Panc1 (cell line): ENCODE measurements around the gene NT5M. TPM values are rescaled to one million over a fixed set of nuclear protein-coding genes. Genes with fewer than 3 reads are reported as not detected.

Source experiments
- ATAC-seq: fragments of 200-7000 bp; cut with Tn5 transposase; 2 replicates; pipeline ENCODE4 v1.9.1; 2020; ENCODE audit warnings: mild to moderate bottlenecking, moderate library complexity
- BruUV-seq: library from RNA; stranded (reverse); fragments of 400-500 nt; replicated peaks from 2 replicates; lab custom pipeline; 2021; lab: Mats Ljungman, UMichigan
- CTCF ChIA-PET: fragments of 300-600 bp; sonication (Branson Sonifier 250); formaldehyde crosslinking; loops from one replicate; lab custom pipeline; 2022; ENCODE audit warnings: antibody characterized with exemption; lab: Charles Lee
- POLR2A ChIA-PET: fragments of 300-600 bp; sonication (Branson Sonifier 250); formaldehyde crosslinking; loops from one replicate; lab custom pipeline; 2022; ENCODE audit warnings: antibody characterized with exemption; lab: Charles Lee
- DNase-seq: peaks from one replicate; pipeline ENCODE4 v3.0.0-alpha.2; 2010; ENCODE audit warnings: low read depth, low spot score
- H3K27ac ChIP-seq: 2 replicates; pipeline ENCODE4 v1.5.1; 2011; ENCODE audit warnings: mild to moderate bottlenecking, low read length, inconsistent platforms
- H3K27me3 ChIP-seq: fragments of 200-500 bp; sonication (Bioruptor generic); 2 replicates; pipeline ENCODE4 v1.6.0; 2014; ENCODE audit warnings: low read length, inconsistent platforms; ENCODE audit not compliant: control insufficient read depth, insufficient read depth
- H3K36me3 ChIP-seq: fragments of 200-500 bp; sonication (Bioruptor generic); 2 replicates; pipeline ENCODE4 v1.5.1; 2014; ENCODE audit warnings: inconsistent platforms, mild to moderate bottlenecking, low read length, moderate library complexity; ENCODE audit not compliant: control insufficient read depth, insufficient read depth
- H3K4me1 ChIP-seq: 2 replicates; pipeline ENCODE4 v1.5.1; 2011; ENCODE audit warnings: inconsistent platforms, mild to moderate bottlenecking, low read length, moderate library complexity; ENCODE audit not compliant: control insufficient read depth, insufficient read depth
- H3K4me3 ChIP-seq, 2 experiments: 2 replicates each; pipeline ENCODE4 v1.5.1; 2011 to 2012; ENCODE audit warnings: low read depth in 2 of 2, low read length in 2 of 2, mild to moderate bottlenecking in 2 of 2, inconsistent platforms in 1 of 2, moderate library complexity in 1 of 2
- H3K9me3 ChIP-seq: fragments of 200-500 bp; sonication (Bioruptor generic); 2 replicates; pipeline ENCODE4 v1.5.1; 2014; ENCODE audit warnings: low read depth, mild to moderate bottlenecking, inconsistent platforms, low read length, moderate library complexity; ENCODE audit not compliant: control insufficient read depth, insufficient read depth
- POLR2AphosphoS5 ChIP-seq: IDR thresholded peaks from 2 replicates; pipeline ENCODE4 v1.6.1; 2012; ENCODE audit warnings: mild to moderate bottlenecking, low read depth, low read length, moderate library complexity
- SIN3A ChIP-seq: IDR thresholded peaks from 2 replicates; pipeline ENCODE4 v1.6.1; 2012; ENCODE audit warnings: low read depth, mild to moderate bottlenecking, low read length, moderate library complexity, borderline replicate concordance; ENCODE audit not compliant: insufficient read depth
- TCF7L2 ChIP-seq: IDR thresholded peaks from 2 replicates; pipeline ENCODE4 v1.6.1; 2011; ENCODE audit warnings: mild to moderate bottlenecking, low read depth, low read length, inconsistent platforms
- in situ Hi-C: cut with HindIII; loops from 2 replicates; pipeline ENCODE4 v1.10.0; 2016; ENCODE audit warnings: low sequenced_read_pairs, low pct_unique_long_range_greater_than_20kb
- intact Hi-C: fragments of 100-400 bp; cut with micrococcal nuclease; formaldehyde crosslinking; loops from one replicate; pipeline ENCODE4 v1.10.0; 2022; ENCODE audit not compliant: unreplicated experiment
- total RNA-seq: library from RNA; stranded (reverse); gene quantifications from one replicate; pipeline ENCODE4 v1.2.1, GENCODE V29; 2021; ENCODE audit not compliant: unreplicated experiment
- TF ChIP-seq, protein P1 (sequence below), 2 experiments: IDR thresholded peaks; 2 replicates each; pipeline ENCODE4 v1.6.1; 2011 to 2012; ENCODE audit warnings: low read depth in 2 of 2, control low read depth in 1 of 2, low read length in 1 of 2, mild to moderate bottlenecking in 1 of 2, moderate library complexity in 1 of 2; ENCODE audit not compliant: insufficient read depth in 1 of 2
- TF ChIP-seq, protein P2 (sequence below): fragments of 450-650 bp; IDR thresholded peaks from 2 replicates; pipeline ENCODE4 v1.5.1; 2017; ENCODE audit warnings: mild to moderate bottlenecking

Gene NT5M
- total RNA-seq, 1 experiment from 2014 or later: 3.1 TPM

DNA sequence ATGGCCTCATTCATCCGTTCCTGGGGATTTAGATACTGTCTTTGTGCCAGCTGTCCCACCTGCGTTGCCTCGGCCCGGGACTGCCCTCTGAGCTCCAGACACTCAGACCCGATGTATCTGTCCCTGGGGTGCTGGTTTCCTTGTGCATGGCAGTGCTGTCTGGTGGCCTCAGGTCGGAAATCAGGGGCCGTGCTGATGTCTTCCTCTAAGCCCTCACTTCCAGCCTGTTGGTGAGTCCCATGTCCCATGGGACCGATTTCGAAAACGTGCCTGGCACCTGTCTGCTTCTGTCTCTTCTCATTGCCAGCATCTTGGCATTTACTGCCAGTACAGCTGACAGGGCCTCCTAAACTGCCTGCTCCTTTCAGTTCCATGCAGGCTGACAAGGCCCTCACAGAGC, 22.1 kb downstream of the NT5M start:
- H3K27me3 ChIP-seq: no peaks in the 10 kb centered on the region
- BruUV-seq: no TSS peak
- H3K4me3 ChIP-seq: no peak overlapping the region
- ATAC-seq: no peak
- no peaks in the 10 kb centered on the region for H3K36me3 ChIP-seq
- in situ Hi-C loops: no loop called here
- intact Hi-C loops: no loop called here
- TF ChIP-seq SIN3A (no peak), POLR2AphosphoS5 (no peak), TCF7L2 (no peak)
- TF ChIP-seq, protein P1, sequence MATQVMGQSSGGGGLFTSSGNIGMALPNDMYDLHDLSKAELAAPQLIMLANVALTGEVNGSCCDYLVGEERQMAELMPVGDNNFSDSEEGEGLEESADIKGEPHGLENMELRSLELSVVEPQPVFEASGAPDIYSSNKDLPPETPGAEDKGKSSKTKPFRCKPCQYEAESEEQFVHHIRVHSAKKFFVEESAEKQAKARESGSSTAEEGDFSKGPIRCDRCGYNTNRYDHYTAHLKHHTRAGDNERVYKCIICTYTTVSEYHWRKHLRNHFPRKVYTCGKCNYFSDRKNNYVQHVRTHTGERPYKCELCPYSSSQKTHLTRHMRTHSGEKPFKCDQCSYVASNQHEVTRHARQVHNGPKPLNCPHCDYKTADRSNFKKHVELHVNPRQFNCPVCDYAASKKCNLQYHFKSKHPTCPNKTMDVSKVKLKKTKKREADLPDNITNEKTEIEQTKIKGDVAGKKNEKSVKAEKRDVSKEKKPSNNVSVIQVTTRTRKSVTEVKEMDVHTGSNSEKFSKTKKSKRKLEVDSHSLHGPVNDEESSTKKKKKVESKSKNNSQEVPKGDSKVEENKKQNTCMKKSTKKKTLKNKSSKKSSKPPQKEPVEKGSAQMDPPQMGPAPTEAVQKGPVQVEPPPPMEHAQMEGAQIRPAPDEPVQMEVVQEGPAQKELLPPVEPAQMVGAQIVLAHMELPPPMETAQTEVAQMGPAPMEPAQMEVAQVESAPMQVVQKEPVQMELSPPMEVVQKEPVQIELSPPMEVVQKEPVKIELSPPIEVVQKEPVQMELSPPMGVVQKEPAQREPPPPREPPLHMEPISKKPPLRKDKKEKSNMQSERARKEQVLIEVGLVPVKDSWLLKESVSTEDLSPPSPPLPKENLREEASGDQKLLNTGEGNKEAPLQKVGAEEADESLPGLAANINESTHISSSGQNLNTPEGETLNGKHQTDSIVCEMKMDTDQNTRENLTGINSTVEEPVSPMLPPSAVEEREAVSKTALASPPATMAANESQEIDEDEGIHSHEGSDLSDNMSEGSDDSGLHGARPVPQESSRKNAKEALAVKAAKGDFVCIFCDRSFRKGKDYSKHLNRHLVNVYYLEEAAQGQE (IDR thresholded peaks at IDR 0.05; ENCODE audit: insufficient read depth in 1 of 2, low read depth in 2 of 2, low read length in 1 of 2): no peak
- TF ChIP-seq, protein P2, sequence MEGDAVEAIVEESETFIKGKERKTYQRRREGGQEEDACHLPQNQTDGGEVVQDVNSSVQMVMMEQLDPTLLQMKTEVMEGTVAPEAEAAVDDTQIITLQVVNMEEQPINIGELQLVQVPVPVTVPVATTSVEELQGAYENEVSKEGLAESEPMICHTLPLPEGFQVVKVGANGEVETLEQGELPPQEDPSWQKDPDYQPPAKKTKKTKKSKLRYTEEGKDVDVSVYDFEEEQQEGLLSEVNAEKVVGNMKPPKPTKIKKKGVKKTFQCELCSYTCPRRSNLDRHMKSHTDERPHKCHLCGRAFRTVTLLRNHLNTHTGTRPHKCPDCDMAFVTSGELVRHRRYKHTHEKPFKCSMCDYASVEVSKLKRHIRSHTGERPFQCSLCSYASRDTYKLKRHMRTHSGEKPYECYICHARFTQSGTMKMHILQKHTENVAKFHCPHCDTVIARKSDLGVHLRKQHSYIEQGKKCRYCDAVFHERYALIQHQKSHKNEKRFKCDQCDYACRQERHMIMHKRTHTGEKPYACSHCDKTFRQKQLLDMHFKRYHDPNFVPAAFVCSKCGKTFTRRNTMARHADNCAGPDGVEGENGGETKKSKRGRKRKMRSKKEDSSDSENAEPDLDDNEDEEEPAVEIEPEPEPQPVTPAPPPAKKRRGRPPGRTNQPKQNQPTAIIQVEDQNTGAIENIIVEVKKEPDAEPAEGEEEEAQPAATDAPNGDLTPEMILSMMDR: no peak
- no peaks in the 10 kb centered on the region for H3K9me3 ChIP-seq
- no peak overlapping the region for H3K27ac ChIP-seq
- ChIA-PET POLR2A (no interaction called here), CTCF (no interaction called here)
- no peak for DNase-seq
- H3K4me1 ChIP-seq: no peaks in the 10 kb centered on the region

DNA sequence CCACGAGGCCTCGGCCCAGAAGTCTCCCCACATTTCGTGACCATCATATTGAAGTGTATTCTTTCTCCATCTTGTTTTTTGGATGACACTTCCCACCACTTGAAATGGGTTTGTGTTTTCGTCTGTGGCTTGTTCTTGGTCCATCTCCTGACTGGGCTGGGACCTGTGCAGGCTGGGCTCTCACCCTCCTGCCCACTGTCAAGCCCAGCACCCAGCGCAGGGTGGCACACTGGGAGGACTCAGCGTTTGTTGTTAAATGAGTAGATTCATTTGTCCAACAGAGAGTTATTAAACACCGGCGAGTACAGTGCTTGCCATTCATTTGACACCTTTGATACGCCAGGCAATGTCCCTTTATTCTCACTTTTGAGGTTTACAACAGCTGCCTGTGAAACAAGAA, 22.6 kb downstream of the NT5M start:
- CTCF ChIA-PET: no interaction called here
- no peaks in the 10 kb centered on the region for H3K9me3 ChIP-seq
- no TSS peak for BruUV-seq

More for the DNA sequence above, 22.6 kb downstream of the NT5M start:
- Histone ChIP-seq H3K36me3 (no peaks in the 10 kb centered on the region), H3K27me3 (no peaks in the 10 kb centered on the region), H3K27ac (no peak overlapping the region), H3K4me3 (no peak overlapping the region), H3K4me1 (no peaks in the 10 kb centered on the region)
- in situ Hi-C loops (no loop called here), intact Hi-C loops (no loop called here)
- DNase-seq: no peak
- POLR2A ChIA-PET: no interaction called here
- TF ChIP-seq, protein P2: no peak
- TF ChIP-seq, protein P1 (IDR thresholded peaks at IDR 0.05; ENCODE audit: insufficient read depth in 1 of 2, low read depth in 2 of 2, low read length in 1 of 2): no peak
- TF ChIP-seq POLR2AphosphoS5 (no peak), TCF7L2 (no peak), SIN3A (no peak)
- no peak for ATAC-seq
